Tibial nerve (tissue), 4 donors: Measurements from ENCODE around the gene PREX1. TPM values are rescaled to one million over a fixed set of nuclear protein-coding genes. Genes with fewer than 3 reads are reported as not detected.

Source experiments
- DNase-seq, 2 donors: peaks; one replicate each; pipeline ENCODE4 v3.0.0-alpha.2; 2019; ENCODE audit warnings: low spot score in 2 of 2
- H3K27ac ChIP-seq, 4 donors: fragments of 200-600 bp; sonication (generic) in 3 of 4; one replicate each; pipeline ENCODE4 v1.5.1; 2017 to 2019; ENCODE audit warnings: mild to moderate bottlenecking in 1 of 4
- H3K27me3 ChIP-seq, 2 donors: fragments of 200-600 bp; sonication (generic) in 1 of 2; one replicate each; pipeline versions ENCODE4 v1.5.1 to v1.6.0; 2017 to 2019
- H3K36me3 ChIP-seq, 3 donors: fragments of 200-600 bp; sonication (generic); one replicate each; pipeline ENCODE4 v1.5.1; 2018 to 2019
- H3K4me1 ChIP-seq, 4 donors: fragments of 200-600 bp; sonication (generic) in 3 of 4; one replicate each; pipeline ENCODE4 v1.5.1; 2017 to 2019
- H3K4me3 ChIP-seq, 4 donors: fragments of 200-600 bp; sonication (generic) in 3 of 4; one replicate each; pipeline ENCODE4 v1.5.1; 2017 to 2019; ENCODE audit warnings: mild to moderate bottlenecking in 1 of 4, moderate library complexity in 1 of 4
- H3K9me3 ChIP-seq, 4 donors: fragments of 200-600 bp; sonication (generic) in 3 of 4; one replicate each; pipeline ENCODE4 v1.5.1; 2017 to 2019
- CTCF ChIP-seq, 5 experiments: fragments of 200-600 bp in 3 of 5; fragments of 450-650 bp in 2 of 5; sonication (generic) in 3 of 5; IDR thresholded peaks; one replicate each; pipeline ENCODE4 v1.5.1; 2016 to 2019; ENCODE audit warnings: antibody characterized with exemption in 5 of 5, mild to moderate bottlenecking in 3 of 5, moderate library complexity in 2 of 5
- EP300 ChIP-seq, 2 donors: sonication (generic); formaldehyde crosslinking; IDR thresholded peaks; one replicate each; pipeline ENCODE4 v1.6.1; 2017; ENCODE audit warnings: antibody characterized with exemption in 2 of 2, mild to moderate bottlenecking in 1 of 2
- POLR2A ChIP-seq, 2 donors: fragments of 450-650 bp; IDR thresholded peaks; one replicate each; pipeline ENCODE4 v1.6.1; 2017; ENCODE audit warnings: antibody characterized with exemption in 2 of 2, mild to moderate bottlenecking in 2 of 2, moderate library complexity in 2 of 2
- WGBS, 2 donors: methylation state at CpG; one replicate each; pipeline ENCODE4 v1.1.5; 2018; 5-methylcytosine and 5-hydroxymethylcytosine counted together
- total RNA-seq, 4 donors: library from RNA; depleted of rRNA; stranded (reverse); fragments of >200 nt; gene quantifications; one replicate each; pipeline ENCODE4 v1.1.0, GENCODE V29; 2016

PREX1 gene
- total RNA-seq, 4 donors from 2014 or later: 30.1 to 50.7 (median 32.5) TPM

DNA sequence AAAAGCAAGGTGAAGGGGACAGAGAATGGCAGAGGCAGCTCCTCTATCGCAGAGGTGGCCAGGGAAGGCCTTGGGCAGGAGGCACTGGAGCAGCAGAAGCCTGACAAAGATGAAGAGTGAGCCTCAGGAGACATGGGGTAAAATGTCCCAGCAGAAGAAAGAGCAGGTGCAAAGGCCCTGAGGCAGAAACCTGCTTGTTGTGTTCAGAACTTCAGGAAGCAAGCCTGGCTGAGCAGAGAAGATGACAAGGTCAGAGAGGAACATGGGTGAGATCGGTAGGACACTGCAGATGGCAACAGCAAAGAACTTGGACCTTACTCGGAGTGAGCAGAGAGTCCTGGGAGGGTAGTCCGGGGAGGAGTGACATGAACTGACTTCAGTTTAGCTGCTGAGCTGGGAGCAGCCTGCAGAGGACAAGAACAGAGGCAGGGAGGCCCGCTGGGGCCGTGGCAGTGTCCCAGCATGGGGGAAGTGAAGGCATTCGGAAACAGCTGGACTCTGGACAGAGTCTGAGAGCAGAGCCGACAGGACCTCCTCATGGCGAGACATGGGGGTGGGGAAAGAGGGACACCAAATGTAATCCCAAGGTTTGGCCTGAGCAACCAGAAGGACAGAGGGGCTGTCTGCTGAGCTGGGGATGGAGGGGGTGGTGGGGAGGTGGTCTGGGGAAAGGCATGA is 106.3 kb downstream of the PREX1 start:
- DNase-seq: no peak
- H3K4me3 ChIP-seq: no peak overlapping the region
- H3K9me3 ChIP-seq: peaks cover 0 to 8% (median 0%) of the 10 kb centered on the region in 4 donors
- no peak for TF ChIP-seq POLR2A (IDR thresholded peaks at IDR 0.05)
- TF ChIP-seq EP300 (IDR thresholded peaks at IDR 0.05): no peak
- no peak for TF ChIP-seq CTCF (IDR thresholded peaks at IDR 0.05)
- peaks cover 0 to 18% (median 0%) of the 10 kb centered on the region in 3 donors for H3K36me3 ChIP-seq
- H3K27me3 ChIP-seq: no peaks in the 10 kb centered on the region
- peak overlapping the region in 3 of 4 donors; percentile 65 to 87 (median 83) for H3K27ac ChIP-seq
- WGBS, 2 donors: 72 to 74% methylated on average over 9 of the region's 9 CpGs
- H3K4me1 ChIP-seq: peaks cover 0 to 71% (median 51%) of the 10 kb centered on the region in 4 donors

DNA sequence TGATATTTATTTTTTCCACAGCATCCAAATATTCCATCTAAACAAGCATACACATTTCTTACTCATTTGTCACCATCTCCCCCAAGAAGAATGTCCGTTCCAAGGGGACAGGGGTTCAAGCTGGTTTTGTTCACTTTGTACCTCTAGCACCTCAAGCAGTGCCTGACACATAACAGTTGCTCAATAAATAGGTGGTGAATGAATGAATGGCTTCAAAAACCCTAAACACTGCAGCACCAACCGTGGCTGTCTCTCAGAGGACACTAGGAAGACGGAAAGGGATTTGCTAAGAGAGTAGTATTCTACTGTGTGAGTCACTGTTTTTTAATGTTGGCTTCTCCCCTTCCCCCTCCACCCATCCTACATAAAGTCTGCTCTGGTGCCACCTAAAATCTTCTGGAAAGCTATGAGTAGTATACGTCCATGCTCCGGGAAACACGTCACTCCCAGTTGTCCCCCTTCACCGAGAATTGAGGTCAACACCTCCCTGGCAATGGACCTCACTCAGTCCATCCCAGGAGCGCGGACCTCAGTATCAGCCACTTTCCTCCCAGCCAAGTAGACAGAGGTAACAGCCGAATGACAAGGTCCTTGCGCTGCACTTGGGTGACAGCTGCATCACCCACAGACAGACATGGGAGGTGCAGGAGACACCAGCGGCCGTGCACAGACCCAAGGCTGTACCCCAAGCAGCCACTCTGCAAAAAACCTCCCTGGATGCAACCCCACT is 107.4 kb downstream of the PREX1 start:
- Histone ChIP-seq H3K9me3 (peaks cover 0 to 8% (median 0%) of the 10 kb centered on the region in 4 donors), H3K4me1 (peaks cover 0 to 77% (median 51%) of the 10 kb centered on the region in 4 donors), H3K36me3 (peaks cover 0 to 12% (median 0%) of the 10 kb centered on the region in 3 donors), H3K27ac (no peak overlapping the region), H3K4me3 (no peak overlapping the region), H3K27me3 (no peaks in the 10 kb centered on the region)
- DNase-seq: no peak
- TF ChIP-seq POLR2A (IDR thresholded peaks at IDR 0.05): no peak
- no peak for TF ChIP-seq CTCF (IDR thresholded peaks at IDR 0.05)
- TF ChIP-seq EP300 (IDR thresholded peaks at IDR 0.05): no peak
- WGBS, 2 donors: 90 to 92% methylated on average over 13 of the region's 13 CpGs

- 82 to 99% methylated on average over 4 of the region's 4 CpGs for WGBS, 2 donors
- Histone ChIP-seq H3K36me3 (peaks cover 0 to 9% (median 0%) of the 10 kb centered on the region in 3 donors), H3K4me3 (no peak overlapping the region), H3K9me3 (peaks cover 0 to 8% (median 0%) of the 10 kb centered on the region in 4 donors), H3K27me3 (no peaks in the 10 kb centered on the region), H3K27ac (no peak overlapping the region), H3K4me1 (peaks cover 0 to 77% (median 45%) of the 10 kb centered on the region in 4 donors)
- DNase-seq: no peak
- TF ChIP-seq POLR2A (IDR thresholded peaks at IDR 0.05) (no peak), CTCF (IDR thresholded peaks at IDR 0.05) (no peak), EP300 (IDR thresholded peaks at IDR 0.05) (no peak)
Observed at GRCh38 chr20:48719598-48720255, 108.1 kb downstream of the PREX1 start.

DNA sequence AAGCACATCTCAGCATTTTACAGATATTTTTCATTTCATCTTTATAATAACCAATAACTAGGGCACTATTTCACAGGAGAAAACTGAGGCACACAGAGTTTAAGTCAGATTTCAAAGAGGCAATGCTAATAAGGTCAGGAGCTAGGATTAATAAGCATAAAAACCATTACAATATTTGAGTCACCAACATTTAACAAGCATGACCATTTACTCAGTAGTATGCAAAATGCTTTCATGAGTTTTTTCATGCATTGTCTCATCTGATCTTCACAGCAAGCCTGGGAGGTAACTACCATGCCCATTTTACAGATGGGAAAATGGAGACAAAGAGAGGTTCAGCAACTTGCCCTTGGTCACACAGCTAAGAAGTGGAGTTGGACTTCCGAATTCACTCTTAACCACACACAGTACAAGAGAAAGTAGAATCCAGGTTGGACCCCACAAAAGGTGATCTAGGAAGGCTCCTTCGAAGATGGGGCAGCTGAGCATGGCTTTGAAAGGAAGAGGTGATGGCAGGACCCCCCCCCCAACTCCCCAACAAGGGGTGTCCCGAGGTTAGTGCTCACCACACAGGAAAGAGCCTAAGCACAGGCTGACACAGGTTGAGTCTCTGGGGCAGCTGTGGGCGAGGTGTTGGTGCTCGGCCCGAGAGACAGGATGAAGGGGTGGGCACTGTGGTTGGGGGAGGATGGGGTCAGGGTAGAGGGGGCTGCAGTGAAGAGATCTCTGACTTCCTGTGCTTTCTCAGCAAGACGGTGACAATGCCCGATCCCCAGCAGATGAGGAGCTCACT is 108.8 kb downstream of the PREX1 start:
- WGBS, 2 donors: 74 to 77% methylated on average over 8 of the region's 8 CpGs
- no peak for TF ChIP-seq CTCF (IDR thresholded peaks at IDR 0.05)
- TF ChIP-seq EP300 (IDR thresholded peaks at IDR 0.05): no peak
- no peak for TF ChIP-seq POLR2A (IDR thresholded peaks at IDR 0.05)
- no peak for DNase-seq
- Histone ChIP-seq H3K9me3 (peaks cover 0 to 8% (median 0%) of the 10 kb centered on the region in 4 donors), H3K4me1 (peaks cover 0 to 69% (median 38%) of the 10 kb centered on the region in 4 donors), H3K36me3 (peaks cover 0 to 9% (median 0%) of the 10 kb centered on the region in 3 donors), H3K27me3 (no peaks in the 10 kb centered on the region), H3K4me3 (no peak overlapping the region), H3K27ac (no peak overlapping the region)
